Colon (tissue), 2 donors: Measurements from ENCODE around the gene TERT.

Source experiments
- FAIRE-seq: peaks from 2 replicates; lab custom pipeline; 2012; peaks lifted over from hg19 to GRCh38; lab: Jason Lieb, UNC
- donor health status: control.
- donor health status: control.

The TERT gene

GRCh38 chr5:1318659-1319251 is 23.9 kb upstream of the TERT start:
- no peak for FAIRE-seq

- no peak for FAIRE-seq
Measured at GRCh38 chr5:1317921-1318565, 23.2 kb upstream of the TERT start.

GRCh38 chr5:1316588-1317340 is 21.9 kb upstream of the TERT start:
- no peak for FAIRE-seq

GRCh38 chr5:1315709-1316587 is 21.1 kb upstream of the TERT start:
- no peak for FAIRE-seq

- FAIRE-seq, result no peak
Measured at GRCh38 chr5:1315018-1315708, 20.3 kb upstream of the TERT start.

GRCh38 chr5:1314564-1314982 is 19.7 kb upstream of the TERT start:
- no peak for FAIRE-seq

- no peak for FAIRE-seq
Measured at GRCh38 chr5:1312993-1313833, 18.3 kb upstream of the TERT start.

GRCh38 chr5:1312206-1312605 is 17.3 kb upstream of the TERT start:
- no peak for FAIRE-seq

GRCh38 chr5:1311439-1312055 is 16.7 kb upstream of the TERT start:
- FAIRE-seq, result no peak

- no peak for FAIRE-seq
Measured at GRCh38 chr5:1310118-1310517, 15.2 kb upstream of the TERT start.

GRCh38 chr5:1304033-1304432 is 9.2 kb upstream of the TERT start:
- no peak for FAIRE-seq

GRCh38 chr5:1302258-1302657 is 7.4 kb upstream of the TERT start:
- no peak for FAIRE-seq

- no peak for FAIRE-seq
Measured at GRCh38 chr5:1300581-1301083, 5.8 kb upstream of the TERT start.

GRCh38 chr5:1299961-1300360 is 5.1 kb upstream of the TERT start:
- FAIRE-seq, result no peak

- FAIRE-seq, result no peak
Measured at GRCh38 chr5:1299511-1299850, 4.6 kb upstream of the TERT start.

GRCh38 chr5:1298723-1299510 is 4.0 kb upstream of the TERT start:
- FAIRE-seq, result no peak

GRCh38 chr5:1298067-1298551 is 3.2 kb upstream of the TERT start:
- no peak for FAIRE-seq

GRCh38 chr5:1297243-1297642 is 2.4 kb upstream of the TERT start:
- no peak for FAIRE-seq

- no peak for FAIRE-seq
Measured at GRCh38 chr5:1295650-1296037, 776 bp upstream of the TERT start.
